NB4 (cell line): ENCODE data around the gene TCF4.

Experiments used
- MYC ChIP-seq: IDR thresholded peaks from 2 replicates; pipeline ENCODE4 v1.6.1; 2011; ENCODE audit warnings: low read depth, low read length
- POLR2A ChIP-seq: IDR thresholded peaks from 2 replicates; pipeline ENCODE4 v1.6.1; 2011; ENCODE audit warnings: mild to moderate bottlenecking; ENCODE audit not compliant: insufficient read length; ENCODE audit errors: extremely low read depth
- TF ChIP-seq, protein P1 (sequence below): IDR thresholded peaks from one replicate; pipeline ENCODE4 v1.5.1; 2012; ENCODE audit warnings: low read depth, low read length
- TF ChIP-seq, protein P2 (sequence below): IDR thresholded peaks from 2 replicates; pipeline ENCODE4 v1.6.1; 2011; ENCODE audit warnings: low read depth, low read length

DNA sequence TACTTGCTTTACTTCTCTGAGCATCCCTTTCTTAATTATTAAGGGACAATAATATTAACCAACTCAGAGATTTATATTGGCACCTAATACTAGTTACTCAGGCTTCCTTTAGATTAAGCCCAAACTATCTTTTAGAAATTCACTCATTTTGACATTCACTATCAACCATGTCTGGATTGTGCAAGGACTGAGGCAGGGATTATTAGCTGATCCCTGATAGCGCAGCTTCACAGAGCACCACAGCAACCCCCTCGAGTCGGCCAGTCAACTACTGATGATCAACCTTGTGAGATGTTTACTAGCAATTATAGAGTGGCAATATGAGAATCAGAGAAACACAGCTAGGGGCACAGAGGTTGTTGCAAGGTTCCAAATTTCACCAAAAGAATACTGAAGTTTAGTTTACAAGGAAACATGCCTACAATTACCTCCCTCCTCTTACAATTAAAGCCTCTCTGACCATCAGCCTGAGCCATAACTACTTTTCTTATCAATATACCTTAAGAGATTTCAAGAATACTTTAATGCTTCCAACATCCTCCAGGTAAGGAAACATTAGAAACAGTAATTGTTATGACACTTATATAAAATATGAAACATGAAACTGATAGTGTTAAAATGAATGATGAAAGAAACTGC lies 191.6 kb downstream of the TCF4 start:
- TF ChIP-seq, protein P1, sequence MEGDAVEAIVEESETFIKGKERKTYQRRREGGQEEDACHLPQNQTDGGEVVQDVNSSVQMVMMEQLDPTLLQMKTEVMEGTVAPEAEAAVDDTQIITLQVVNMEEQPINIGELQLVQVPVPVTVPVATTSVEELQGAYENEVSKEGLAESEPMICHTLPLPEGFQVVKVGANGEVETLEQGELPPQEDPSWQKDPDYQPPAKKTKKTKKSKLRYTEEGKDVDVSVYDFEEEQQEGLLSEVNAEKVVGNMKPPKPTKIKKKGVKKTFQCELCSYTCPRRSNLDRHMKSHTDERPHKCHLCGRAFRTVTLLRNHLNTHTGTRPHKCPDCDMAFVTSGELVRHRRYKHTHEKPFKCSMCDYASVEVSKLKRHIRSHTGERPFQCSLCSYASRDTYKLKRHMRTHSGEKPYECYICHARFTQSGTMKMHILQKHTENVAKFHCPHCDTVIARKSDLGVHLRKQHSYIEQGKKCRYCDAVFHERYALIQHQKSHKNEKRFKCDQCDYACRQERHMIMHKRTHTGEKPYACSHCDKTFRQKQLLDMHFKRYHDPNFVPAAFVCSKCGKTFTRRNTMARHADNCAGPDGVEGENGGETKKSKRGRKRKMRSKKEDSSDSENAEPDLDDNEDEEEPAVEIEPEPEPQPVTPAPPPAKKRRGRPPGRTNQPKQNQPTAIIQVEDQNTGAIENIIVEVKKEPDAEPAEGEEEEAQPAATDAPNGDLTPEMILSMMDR: no peak
- TF ChIP-seq POLR2A (no peak), MYC (no peak)
- TF ChIP-seq, protein P2, sequence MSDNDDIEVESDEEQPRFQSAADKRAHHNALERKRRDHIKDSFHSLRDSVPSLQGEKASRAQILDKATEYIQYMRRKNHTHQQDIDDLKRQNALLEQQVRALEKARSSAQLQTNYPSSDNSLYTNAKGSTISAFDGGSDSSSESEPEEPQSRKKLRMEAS: no peak
